B cell (primary cell): Measurements from ENCODE around the gene CES1. TPM values are rescaled to one million over a fixed set of nuclear protein-coding genes. Genes with fewer than 3 reads are reported as not detected.
"Not testable (repeated sequence)": the region's sequence is repeated elsewhere in the genome, so short reads cannot be mapped to it uniquely, and the experiment has no call there.

Source experiments
- ATAC-seq: fragments of 200-7000 bp; cut with Tn5 transposase; one replicate; pipeline ENCODE4 v1.10.0; 2021; ENCODE audit warnings: low read depth, mild to moderate bottlenecking, moderate number of reproducible peaks, moderate library complexity
- CTCF ChIA-PET: fragments of 350-600 bp; sonication (Branson Sonifier 250); formaldehyde crosslinking; loops from one replicate; lab custom pipeline; 2021; ENCODE audit warnings: antibody characterized with exemption, inconsistent platforms; lab: Charles Lee
- POLR2A ChIA-PET: fragments of 350-600 bp; sonication (Branson Sonifier 250); formaldehyde crosslinking; loops from one replicate; lab custom pipeline; 2021; ENCODE audit warnings: antibody characterized with exemption; lab: Charles Lee
- DNase-seq: peaks from one replicate; pipeline ENCODE4 v3.0.0; 2013
- H2AFZ ChIP-seq: 2 replicates; pipeline ENCODE4 v1.6.1; 2012; ENCODE audit warnings: mild to moderate bottlenecking, low read depth, low read length; ENCODE audit not compliant: insufficient read depth, poor library complexity, severe bottlenecking
- H3K27ac ChIP-seq, 2 donors: 1 replicate in 1 of 2; 2 replicates in 1 of 2; pipeline ENCODE4 v1.5.1; 2012 to 2013; ENCODE audit warnings: low read length in 2 of 2, mild to moderate bottlenecking in 2 of 2, moderate library complexity in 1 of 2
- H3K27me3 ChIP-seq, 4 experiments: fragments of 200-600 bp in 1 of 4; sonication (generic) in 1 of 4; replicated peaks in 1 of 4; 1 replicate in 2 of 4; 2 replicates in 2 of 4; pipeline versions ENCODE4 v1.6.1 to v1.7.0; 2013 to 2016; ENCODE audit warnings: low read length in 3 of 4, mild to moderate bottlenecking in 2 of 4, mixed read lengths in 1 of 4, moderate library complexity in 1 of 4; ENCODE audit not compliant: insufficient read depth in 4 of 4, control insufficient read depth in 3 of 4; ENCODE audit errors: control extremely low read depth in 1 of 4
- H3K36me3 ChIP-seq, 2 experiments: replicated peaks in 1 of 2; 1 replicate in 1 of 2; 2 replicates in 1 of 2; pipeline versions ENCODE4 v1.6.1 to v1.7.1; 2013; ENCODE audit warnings: low read length in 1 of 2; ENCODE audit not compliant: insufficient read depth in 2 of 2, control insufficient read depth in 1 of 2; ENCODE audit errors: control extremely low read depth in 1 of 2, extremely low read depth in 1 of 2
- H3K4me1 ChIP-seq, 2 donors: fragments of 200-600 bp in 1 of 2; sonication (generic) in 1 of 2; 1 replicate in 1 of 2; 2 replicates in 1 of 2; pipeline versions ENCODE4 v1.5.1 to v1.6.1; 2013 to 2017; ENCODE audit warnings: low read length in 2 of 2; ENCODE audit not compliant: control insufficient read depth in 2 of 2, insufficient read depth in 2 of 2
- H3K4me2 ChIP-seq: replicated peaks from 2 replicates; pipeline ENCODE3; 2012; ENCODE audit warnings: mild to moderate bottlenecking, low read depth, low read length; ENCODE audit not compliant: poor library complexity, severe bottlenecking
- H3K4me3 ChIP-seq, 5 experiments: fragments of 200-600 bp in 1 of 5; sonication (generic) in 1 of 5; 1 replicate in 3 of 5; 2 replicates in 2 of 5; pipeline versions ENCODE4 v1.5.1 to v1.7.0; 2011 to 2016; ENCODE audit warnings: low read length in 4 of 5, mild to moderate bottlenecking in 4 of 5, low read depth in 2 of 5, control low read depth in 1 of 5, moderate library complexity in 1 of 5; ENCODE audit not compliant: insufficient read depth in 1 of 5; ENCODE audit errors: control extremely low read depth in 1 of 5, extremely low read depth in 1 of 5
- H3K79me2 ChIP-seq: fragments of 200-600 bp; sonication (generic); one replicate; pipeline ENCODE4 v1.6.0; 2016; ENCODE audit warnings: low read length; ENCODE audit not compliant: control insufficient read depth, insufficient read depth
- H3K9ac ChIP-seq: fragments of 200-600 bp; sonication (generic); 2 replicates; pipeline ENCODE4 v1.6.1; 2017; ENCODE audit warnings: mild to moderate bottlenecking, low read length, moderate library complexity
- H3K9me3 ChIP-seq, 3 donors: one replicate each; pipeline versions ENCODE4 v1.6.1 to v1.7.1; 2013; ENCODE audit warnings: low read length in 2 of 3; ENCODE audit not compliant: control insufficient read depth in 2 of 3, insufficient read depth in 1 of 3; ENCODE audit errors: control extremely low read depth in 1 of 3
- H4K20me1 ChIP-seq: 2 replicates; pipeline ENCODE4 v1.6.0; 2012; ENCODE audit warnings: mild to moderate bottlenecking, low read length; ENCODE audit not compliant: insufficient read depth, control insufficient read depth, poor library complexity, severe bottlenecking
- H3K27ac Mint-ChIP-seq: one replicate; pipeline ENCODE4 v1.8.0; 2021; ENCODE audit warnings: mixed read lengths
- H3K27me3 Mint-ChIP-seq: one replicate; pipeline ENCODE4 v1.8.0; 2021; ENCODE audit warnings: mixed read lengths
- H3K4me1 Mint-ChIP-seq: one replicate; pipeline ENCODE4 v1.8.0; 2021; ENCODE audit warnings: mixed read lengths
- H3K4me3 Mint-ChIP-seq: one replicate; pipeline ENCODE4 v1.8.0; 2021; ENCODE audit warnings: mixed read lengths
- H3K9me3 Mint-ChIP-seq: one replicate; pipeline ENCODE4 v1.8.0; 2022; ENCODE audit warnings: mixed read lengths; ENCODE audit not compliant: insufficient read depth
- EZH2 ChIP-seq: IDR thresholded peaks from 2 replicates; pipeline ENCODE4 v1.6.1; 2012; ENCODE audit warnings: borderline replicate concordance, low read depth, mild to moderate bottlenecking, moderate library complexity, low read length; ENCODE audit not compliant: insufficient read depth, poor library complexity, severe bottlenecking
- WGBS: methylation state at CpG from one replicate; pipeline ENCODE4 v1.1.5; 2013; ENCODE audit warnings: missing lambda C conversion rate; ENCODE audit not compliant: insufficient coverage; 5-methylcytosine and 5-hydroxymethylcytosine counted together
- intact Hi-C: fragments of 100-400 bp; cut with micrococcal nuclease; formaldehyde crosslinking; loops from one replicate; pipeline ENCODE4 v1.10.0; 2022
- polyA plus RNA-seq: library from polyadenylated mRNA; depleted of rRNA; stranded (reverse); fragments of >200 nt; gene quantifications from 2 replicates; pipeline ENCODE4 v1.2.3, GENCODE V29; 2012
- total RNA-seq, 2 donors: library from RNA; stranded (reverse); fragments of 120-200 nt in 1 of 2; gene quantifications; 1 replicate in 1 of 2; 2 replicates in 1 of 2; pipeline versions ENCODE4 v1.2.3 to v1.2.4, GENCODE V29; 2013 to 2022
- TF ChIP-seq, protein P1 (sequence below): fragments of 200-600 bp; IDR thresholded peaks from one replicate; pipeline ENCODE4 v1.8.0; 2022; ENCODE audit warnings: antibody characterized with exemption, mild to moderate bottlenecking

The CES1 gene
- total and polyA plus RNA-seq, 2 donors (not counting 1 experiment from before 2014, with no cell fraction given) = 0.37 to 1.2 TPM

DNA sequence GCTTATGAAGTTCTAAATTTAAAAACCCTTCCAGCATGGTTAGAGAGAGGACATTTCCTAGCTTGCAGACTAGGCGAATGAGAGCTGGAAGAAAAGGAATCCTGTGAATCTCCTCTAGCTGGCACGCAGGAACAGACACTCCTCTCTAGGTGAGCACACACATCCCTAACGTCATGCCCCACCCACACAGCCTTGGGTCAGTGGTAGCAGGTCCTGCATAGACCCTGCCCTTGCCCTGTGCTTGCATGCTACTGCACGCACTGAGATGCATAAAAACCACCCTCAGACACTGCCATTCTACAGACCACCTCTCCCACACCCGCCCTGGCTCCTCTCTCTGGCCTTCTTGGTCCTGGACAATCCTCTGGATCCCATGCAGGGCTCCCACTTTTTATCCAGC, 23.5 kb downstream of the CES1 start:
- H3K4me3 ChIP-seq = no peak overlapping the region
- DNase-seq (no peak), ATAC-seq (no peak)
- no peaks in the 10 kb centered on the region for H3K4me1 ChIP-seq
- H3K79me2 ChIP-seq = no peaks in the 10 kb centered on the region
- TF ChIP-seq, protein P1, sequence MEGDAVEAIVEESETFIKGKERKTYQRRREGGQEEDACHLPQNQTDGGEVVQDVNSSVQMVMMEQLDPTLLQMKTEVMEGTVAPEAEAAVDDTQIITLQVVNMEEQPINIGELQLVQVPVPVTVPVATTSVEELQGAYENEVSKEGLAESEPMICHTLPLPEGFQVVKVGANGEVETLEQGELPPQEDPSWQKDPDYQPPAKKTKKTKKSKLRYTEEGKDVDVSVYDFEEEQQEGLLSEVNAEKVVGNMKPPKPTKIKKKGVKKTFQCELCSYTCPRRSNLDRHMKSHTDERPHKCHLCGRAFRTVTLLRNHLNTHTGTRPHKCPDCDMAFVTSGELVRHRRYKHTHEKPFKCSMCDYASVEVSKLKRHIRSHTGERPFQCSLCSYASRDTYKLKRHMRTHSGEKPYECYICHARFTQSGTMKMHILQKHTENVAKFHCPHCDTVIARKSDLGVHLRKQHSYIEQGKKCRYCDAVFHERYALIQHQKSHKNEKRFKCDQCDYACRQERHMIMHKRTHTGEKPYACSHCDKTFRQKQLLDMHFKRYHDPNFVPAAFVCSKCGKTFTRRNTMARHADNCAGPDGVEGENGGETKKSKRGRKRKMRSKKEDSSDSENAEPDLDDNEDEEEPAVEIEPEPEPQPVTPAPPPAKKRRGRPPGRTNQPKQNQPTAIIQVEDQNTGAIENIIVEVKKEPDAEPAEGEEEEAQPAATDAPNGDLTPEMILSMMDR = no peak
- TF ChIP-seq EZH2 = no peak
- no peaks in the 10 kb centered on the region for H3K36me3 ChIP-seq
- peaks cover 21% of the 10 kb centered on the region for H3K27me3 Mint-ChIP-seq
- no peak overlapping the region for H3K4me3 Mint-ChIP-seq
- H3K4me1 Mint-ChIP-seq = no peaks in the 10 kb centered on the region
- ChIA-PET CTCF (no interaction called here), POLR2A (no interaction called here)
- intact Hi-C loops = no loop called here
- no peak overlapping the region for H3K4me2 ChIP-seq
- no peak overlapping the region for H3K27ac Mint-ChIP-seq
- H3K27ac ChIP-seq = no peak overlapping the region
- H3K9me3 ChIP-seq = no peaks in the 10 kb centered on the region
- WGBS = 77% methylated on average over 5 of the region's 5 CpGs
- no peaks in the 10 kb centered on the region for H4K20me1 ChIP-seq
- H3K9ac ChIP-seq = no peak overlapping the region
- H3K9me3 Mint-ChIP-seq = no peaks in the 10 kb centered on the region
- H2AFZ ChIP-seq = no peak overlapping the region
- no peaks in the 10 kb centered on the region for H3K27me3 ChIP-seq

DNA sequence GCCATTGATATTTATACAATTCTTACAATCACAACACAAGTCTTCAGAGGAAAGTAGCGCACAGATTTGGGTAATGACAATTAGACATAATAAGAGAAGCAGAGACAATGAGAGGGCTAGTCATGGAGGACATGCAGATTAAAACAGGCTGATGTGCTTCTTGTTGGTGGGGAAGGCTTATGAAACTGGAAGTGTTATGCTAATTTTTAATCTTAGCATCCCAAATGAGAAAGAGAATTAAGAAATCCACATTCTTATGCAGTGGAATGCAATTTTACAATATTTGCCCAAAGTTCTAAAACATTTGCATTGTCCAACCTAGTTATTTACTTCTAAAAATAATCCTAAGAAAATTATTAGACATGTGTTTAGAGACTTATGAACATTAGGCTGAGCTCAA, 24.6 kb downstream of the CES1 start:
- H3K27me3 ChIP-seq, H2AFZ ChIP-seq, H3K4me1 ChIP-seq, H3K4me2 ChIP-seq, H3K9me3 Mint-ChIP-seq, POLR2A ChIA-PET, intact Hi-C loops, DNase-seq, H4K20me1 ChIP-seq, H3K9me3 ChIP-seq, H3K27ac Mint-ChIP-seq, H3K9ac ChIP-seq, H3K4me3 Mint-ChIP-seq, H3K36me3 ChIP-seq, H3K79me2 ChIP-seq, H3K4me1 Mint-ChIP-seq, ATAC-seq, H3K4me3 ChIP-seq, H3K27ac ChIP-seq: not testable (repeated sequence)
- WGBS = no CpG with 5 or more reads among the region's 1 CpG
- CTCF ChIA-PET = interaction anchor here (0.6 kb wide), 1 partner anchor 32 kb away, joined by 3 read pairs; no protein-coding TSS in a partner anchor
- H3K27me3 Mint-ChIP-seq = peaks cover 21% of the 10 kb centered on the region

DNA sequence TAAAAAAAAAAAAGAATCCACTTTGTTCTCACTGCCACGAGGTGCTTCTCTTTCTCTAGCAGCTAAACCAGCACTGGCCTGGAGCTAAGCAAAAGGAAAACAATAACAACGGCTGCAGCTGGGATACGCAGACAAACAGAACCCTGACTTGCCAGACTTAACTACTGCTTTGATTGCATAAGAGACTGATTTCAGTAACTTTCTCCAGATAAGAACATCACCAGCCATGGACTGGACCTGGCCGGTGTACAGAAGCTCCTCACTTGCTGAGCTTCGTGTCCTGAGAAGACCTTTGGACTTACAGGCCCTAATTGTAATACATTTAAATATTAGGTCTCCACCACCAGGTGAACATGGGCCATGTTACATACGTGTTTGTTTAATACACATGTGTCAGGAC, 27.8 kb downstream of the CES1 start:
- H3K79me2 ChIP-seq, H3K9me3 Mint-ChIP-seq, H3K4me1 ChIP-seq, H3K9me3 ChIP-seq, H3K4me1 Mint-ChIP-seq, H3K4me3 Mint-ChIP-seq, H3K36me3 ChIP-seq, DNase-seq, H2AFZ ChIP-seq, H4K20me1 ChIP-seq, POLR2A ChIA-PET, H3K9ac ChIP-seq, intact Hi-C loops, H3K27me3 Mint-ChIP-seq, H3K4me3 ChIP-seq, H3K27me3 ChIP-seq, CTCF ChIA-PET, H3K4me2 ChIP-seq, H3K27ac Mint-ChIP-seq, H3K27ac ChIP-seq, ATAC-seq: not testable (repeated sequence)
- no CpG with 5 or more reads among the region's 6 CpGs for WGBS
